Measurements from ENCODE around the gene SYT15.
"Not testable (repeated sequence)": the region's sequence is repeated elsewhere in the genome, so short reads cannot be mapped to it uniquely, and the experiment has no call there.

DNA sequence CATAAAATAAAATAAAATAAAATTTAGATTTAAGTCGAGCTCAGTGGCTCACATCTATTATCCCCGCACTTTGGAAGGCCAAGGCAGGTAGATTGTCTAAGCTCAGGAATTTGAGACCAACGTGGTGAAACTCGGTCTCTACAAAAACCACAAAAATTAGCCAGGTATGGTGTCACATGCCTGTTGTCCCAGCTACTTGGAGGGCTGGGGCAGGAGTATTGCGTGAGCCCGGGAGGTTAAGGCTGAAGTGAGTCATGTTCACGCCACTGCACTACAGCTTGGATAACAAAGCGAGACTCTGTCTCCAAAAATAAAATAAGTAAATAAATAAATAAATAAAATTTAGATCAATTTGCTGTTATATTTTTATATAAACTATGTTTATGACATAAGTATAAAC lies 12.1 kb downstream of the SYT15 start:
- TF ChIP-seq, protein P1, sequence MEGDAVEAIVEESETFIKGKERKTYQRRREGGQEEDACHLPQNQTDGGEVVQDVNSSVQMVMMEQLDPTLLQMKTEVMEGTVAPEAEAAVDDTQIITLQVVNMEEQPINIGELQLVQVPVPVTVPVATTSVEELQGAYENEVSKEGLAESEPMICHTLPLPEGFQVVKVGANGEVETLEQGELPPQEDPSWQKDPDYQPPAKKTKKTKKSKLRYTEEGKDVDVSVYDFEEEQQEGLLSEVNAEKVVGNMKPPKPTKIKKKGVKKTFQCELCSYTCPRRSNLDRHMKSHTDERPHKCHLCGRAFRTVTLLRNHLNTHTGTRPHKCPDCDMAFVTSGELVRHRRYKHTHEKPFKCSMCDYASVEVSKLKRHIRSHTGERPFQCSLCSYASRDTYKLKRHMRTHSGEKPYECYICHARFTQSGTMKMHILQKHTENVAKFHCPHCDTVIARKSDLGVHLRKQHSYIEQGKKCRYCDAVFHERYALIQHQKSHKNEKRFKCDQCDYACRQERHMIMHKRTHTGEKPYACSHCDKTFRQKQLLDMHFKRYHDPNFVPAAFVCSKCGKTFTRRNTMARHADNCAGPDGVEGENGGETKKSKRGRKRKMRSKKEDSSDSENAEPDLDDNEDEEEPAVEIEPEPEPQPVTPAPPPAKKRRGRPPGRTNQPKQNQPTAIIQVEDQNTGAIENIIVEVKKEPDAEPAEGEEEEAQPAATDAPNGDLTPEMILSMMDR (IDR thresholded peaks at IDR 0.05; ENCODE audit: low read depth, low read length, poor library complexity, severe bottlenecking), result not testable (repeated sequence)
- TF ChIP-seq EZH2phosphoT487 (IDR thresholded peaks at IDR 0.05; ENCODE audit: borderline replicate concordance, low read length), result not testable (repeated sequence)
